ENCODE data around the gene SYT17.

- no peak for TF ChIP-seq POLR2A (IDR thresholded peaks at IDR 0.05)
- TF ChIP-seq, protein P1, sequence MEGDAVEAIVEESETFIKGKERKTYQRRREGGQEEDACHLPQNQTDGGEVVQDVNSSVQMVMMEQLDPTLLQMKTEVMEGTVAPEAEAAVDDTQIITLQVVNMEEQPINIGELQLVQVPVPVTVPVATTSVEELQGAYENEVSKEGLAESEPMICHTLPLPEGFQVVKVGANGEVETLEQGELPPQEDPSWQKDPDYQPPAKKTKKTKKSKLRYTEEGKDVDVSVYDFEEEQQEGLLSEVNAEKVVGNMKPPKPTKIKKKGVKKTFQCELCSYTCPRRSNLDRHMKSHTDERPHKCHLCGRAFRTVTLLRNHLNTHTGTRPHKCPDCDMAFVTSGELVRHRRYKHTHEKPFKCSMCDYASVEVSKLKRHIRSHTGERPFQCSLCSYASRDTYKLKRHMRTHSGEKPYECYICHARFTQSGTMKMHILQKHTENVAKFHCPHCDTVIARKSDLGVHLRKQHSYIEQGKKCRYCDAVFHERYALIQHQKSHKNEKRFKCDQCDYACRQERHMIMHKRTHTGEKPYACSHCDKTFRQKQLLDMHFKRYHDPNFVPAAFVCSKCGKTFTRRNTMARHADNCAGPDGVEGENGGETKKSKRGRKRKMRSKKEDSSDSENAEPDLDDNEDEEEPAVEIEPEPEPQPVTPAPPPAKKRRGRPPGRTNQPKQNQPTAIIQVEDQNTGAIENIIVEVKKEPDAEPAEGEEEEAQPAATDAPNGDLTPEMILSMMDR (IDR thresholded peaks at IDR 0.05) = no peak
- TF ChIP-seq EP300 (IDR thresholded peaks at IDR 0.05) = no peak
- no peak for TF ChIP-seq POLR2AphosphoS5 (IDR thresholded peaks at IDR 0.05)
Observed at GRCh38 chr16:19309178-19309577, 141.1 kb downstream of the SYT17 start.
